TTC549 (cell line): Measurements from ENCODE around the gene GON7.
"Not testable (repeated sequence)": the region's sequence is repeated elsewhere in the genome, so short reads cannot be mapped to it uniquely, and the experiment has no call there.

Experiments
- FAIRE-seq: peaks from 2 replicates; lab custom pipeline; 2012; peaks lifted over from hg19 to GRCh38; lab: Jason Lieb, UNC

GON7 gene, protein sequence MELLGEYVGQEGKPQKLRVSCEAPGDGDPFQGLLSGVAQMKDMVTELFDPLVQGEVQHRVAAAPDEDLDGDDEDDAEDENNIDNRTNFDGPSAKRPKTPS

DNA sequence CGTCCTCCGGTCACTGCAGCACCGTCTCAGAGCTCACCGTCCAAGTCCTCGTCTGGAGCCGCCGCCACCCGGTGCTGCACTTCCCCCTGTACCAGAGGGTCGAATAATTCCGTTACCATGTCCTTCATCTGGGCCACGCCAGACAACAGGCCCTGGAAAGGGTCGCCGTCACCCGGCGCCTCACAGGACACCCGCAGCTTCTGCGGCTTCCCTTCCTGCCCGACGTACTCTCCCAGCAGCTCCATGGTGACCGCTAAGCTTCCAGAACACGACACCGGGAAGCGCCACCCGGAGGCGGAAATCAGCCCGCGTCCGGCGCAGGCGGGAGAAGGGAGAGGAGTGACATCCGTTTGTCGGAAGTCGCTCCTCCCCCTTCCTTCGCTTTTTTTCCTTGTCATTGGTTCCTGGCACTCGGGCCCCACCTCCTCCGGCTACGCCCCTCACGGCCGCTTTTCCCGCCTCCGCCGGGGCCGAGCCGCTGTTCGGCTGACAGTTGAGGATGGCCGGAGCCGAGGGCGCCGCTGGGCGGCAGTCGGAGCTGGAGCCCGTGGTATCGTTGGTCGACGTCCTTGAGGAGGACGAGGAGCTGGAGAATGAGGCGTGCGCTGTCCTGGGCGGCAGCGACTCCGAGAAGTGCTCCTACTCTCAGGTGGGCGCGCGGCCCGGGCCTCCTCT is at the start of gene GON7, which contains the start of gene UBR7:
TSS of gene GON7 (minus strand) at position 273 of the 675 bp plus-strand sequence. CDS start at position 245, 28 bp downstream.
TSS of gene UBR7 (plus strand) at position 464 of the 675 bp plus-strand sequence. CDS start at position 500, 36 bp downstream.
- peak; percentile 85 for FAIRE-seq

DNA sequence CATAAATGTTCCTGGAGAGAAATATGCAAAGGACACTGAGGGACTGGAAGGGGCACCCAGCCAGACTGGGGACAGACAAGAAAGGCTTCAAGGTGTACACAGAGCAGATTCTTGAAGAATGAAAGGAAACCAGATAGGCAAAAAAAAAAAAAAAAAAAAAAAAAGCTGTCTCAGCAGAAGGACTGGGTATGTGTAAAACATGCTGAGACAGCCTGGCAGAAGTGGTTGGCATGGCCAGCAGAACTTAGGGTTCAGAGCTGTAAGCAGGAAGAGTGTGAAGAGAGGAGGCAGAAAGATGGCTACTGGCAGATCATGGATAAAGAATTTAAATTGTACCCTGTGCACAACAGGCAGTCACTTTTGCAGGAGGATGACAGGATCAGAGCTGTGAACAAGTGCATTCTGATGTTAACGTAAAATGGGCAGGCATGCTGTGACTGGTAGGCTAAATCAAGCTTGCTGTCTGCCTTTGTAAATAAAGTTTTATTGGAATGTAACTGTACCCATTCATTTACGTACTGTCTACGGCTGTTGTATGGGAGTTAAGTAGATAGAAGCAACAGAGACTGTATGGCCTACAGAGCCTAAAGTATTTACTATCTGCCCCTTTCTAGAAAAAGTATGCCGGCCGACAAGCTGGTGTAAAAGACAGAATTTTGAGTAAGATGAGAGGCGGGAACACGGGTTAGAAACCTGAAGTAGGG is 42.4 kb upstream of the GON7 start:
- no peak for FAIRE-seq

DNA sequence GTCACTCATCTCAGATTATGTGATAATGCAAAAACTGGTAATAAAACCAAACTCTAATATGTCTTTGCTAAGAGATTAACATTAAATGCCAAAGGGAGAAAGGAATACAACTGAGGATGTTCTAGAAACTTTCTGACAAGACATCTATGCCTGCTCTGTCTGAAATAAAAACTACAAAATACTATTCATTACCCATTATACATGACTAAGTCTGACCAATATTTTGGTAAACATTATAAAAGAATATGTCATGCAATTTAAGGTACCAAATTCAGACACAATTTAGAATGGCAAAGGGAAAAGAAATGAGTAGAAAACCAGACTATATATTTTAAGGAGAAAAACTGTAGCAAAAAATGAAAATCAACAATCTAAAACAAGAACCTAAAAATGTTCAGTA is 39.7 kb upstream of the GON7 start:
- FAIRE-seq = no peak

DNA sequence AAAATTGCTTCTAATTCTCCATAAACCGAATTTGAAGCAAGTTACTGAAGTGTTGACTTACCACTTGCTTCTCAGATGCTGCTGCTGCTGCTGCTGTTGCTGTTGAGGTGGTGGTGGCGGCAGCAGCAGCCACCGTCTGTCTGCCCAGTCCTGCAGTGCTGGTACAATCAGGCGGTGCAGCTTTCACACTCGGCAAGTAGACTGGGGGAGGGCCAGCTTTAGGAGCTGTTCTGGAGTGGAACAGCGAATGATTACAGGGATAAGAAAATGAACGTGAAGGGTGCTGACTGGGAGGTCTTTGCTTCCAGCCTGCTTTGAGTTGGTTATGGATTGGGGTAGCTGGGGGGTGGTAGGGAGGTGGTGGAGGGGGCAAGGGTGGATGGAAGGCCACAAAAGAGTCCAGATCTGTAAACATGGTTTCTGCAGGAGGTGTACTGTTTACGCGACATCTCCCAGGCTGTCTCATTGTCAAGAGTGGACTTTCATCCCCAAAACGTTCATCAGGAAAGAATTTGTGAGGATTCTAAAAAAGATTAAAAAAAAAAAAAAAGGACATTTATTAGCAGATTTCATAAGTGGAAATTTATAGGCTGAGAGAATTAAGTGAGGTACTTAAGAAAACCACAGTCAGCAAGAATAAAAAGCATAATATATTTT is 39.0 kb upstream of the GON7 start:
- no peak for FAIRE-seq

DNA sequence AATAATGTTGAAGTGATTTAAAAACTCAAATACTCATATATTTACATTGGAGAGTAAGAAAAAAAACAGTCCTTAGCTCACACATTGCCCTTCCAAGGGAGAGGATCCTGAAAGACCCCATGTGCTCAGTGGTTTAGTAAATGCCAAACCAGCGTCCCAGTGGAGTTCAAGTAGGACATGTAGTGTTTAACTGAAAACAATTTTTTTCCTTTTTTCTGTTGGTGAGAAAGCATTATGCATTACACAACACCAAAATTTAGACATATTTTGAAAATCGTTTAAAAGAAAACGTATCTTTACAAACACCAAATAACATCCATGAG is 33.8 kb upstream of the GON7 start:
- FAIRE-seq = no peak

DNA sequence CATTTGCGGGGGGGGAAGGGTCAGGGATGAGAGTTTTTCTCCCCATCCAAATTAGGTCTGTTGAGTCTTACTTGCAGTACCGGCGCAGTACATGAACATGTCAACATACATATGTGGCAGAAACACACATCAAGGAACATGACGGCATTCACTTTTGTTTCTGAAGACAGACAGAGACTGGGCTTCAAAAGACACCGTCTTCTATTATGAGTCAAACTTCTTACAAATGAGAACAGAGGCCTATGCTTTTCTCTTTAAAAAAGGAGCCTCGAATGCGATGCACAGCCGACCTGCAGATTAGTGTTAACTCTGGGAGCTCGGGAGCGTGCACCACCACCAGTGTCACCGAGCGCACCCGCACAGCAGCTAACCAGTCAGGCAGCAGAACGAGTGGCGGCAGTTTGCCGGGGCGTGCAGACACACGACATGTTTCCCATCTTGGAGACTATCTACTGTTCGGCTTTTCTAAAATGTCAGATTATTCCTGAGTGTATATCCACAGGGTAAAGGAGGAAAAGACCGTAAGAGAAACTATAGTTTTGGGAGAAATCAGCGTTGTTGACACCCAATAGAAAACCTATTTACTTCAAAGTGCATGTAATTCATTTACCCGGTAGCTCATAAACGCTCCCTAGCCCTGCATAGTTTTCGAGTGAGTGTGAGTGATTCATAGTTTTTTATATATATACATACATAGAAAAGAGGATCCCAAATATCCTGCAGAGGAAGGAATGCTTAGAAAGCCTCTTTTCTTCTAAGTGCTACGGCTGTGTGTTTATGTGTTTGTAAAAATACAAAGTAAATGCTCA is 33.2 kb upstream of the GON7 start:
- FAIRE-seq = no peak

DNA sequence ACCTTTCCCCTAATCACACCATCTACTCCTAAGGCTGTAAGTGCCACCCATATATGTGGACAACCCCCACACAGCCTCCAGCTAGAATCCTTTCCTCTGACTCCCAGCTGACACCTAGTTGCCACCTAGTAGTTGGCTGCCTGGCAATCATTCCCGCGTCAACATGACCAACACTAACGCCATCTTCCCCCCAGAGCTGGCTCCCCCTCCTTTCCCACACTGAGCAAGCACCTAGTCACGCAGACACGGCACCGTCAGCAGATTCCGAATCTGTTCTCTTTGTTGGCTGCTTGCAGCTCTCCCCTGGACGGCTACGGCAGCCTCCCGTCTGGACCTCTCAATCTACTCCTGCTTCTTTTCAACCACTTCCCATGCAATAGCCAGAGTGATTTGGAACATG is 27.9 kb upstream of the GON7 start:
- FAIRE-seq = no peak

DNA sequence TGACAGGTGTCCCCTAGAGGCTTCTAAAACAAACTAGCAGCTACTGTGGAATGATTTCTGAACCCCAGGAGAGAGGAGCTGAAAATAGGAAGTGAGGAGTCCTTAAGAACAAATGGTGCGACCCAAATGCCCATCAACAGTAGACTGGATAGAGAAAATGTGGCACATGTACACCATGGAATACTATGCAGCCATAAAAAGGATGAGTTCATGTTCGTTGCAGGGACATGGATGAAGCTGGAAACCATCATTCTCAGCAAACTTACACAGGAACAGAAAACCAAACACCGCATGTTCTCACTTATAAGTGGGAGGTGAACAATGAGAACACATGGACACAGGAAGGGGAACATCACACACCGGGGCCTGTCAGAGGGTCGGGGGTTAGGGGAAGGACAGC is 26.2 kb upstream of the GON7 start:
- FAIRE-seq = not testable (repeated sequence)

DNA sequence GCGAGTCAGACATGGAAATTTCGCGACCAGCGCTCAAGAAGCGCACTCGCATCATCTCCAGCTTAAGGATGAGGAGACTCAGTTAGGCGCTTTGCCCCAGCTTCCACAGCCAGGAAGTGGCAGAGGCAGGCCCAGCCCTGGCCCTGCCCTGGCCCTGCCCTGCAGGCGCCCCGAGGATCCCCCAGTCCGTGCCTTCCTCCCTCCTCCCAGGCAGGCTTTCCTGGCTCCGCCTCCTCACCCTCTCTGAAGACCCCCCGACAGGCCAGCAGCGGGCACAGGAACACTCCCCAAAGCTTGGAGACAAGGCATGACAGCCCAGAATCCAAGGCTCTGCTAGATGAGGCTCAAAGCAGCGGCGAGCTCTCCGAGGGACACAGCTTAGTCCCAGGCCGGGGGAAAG is 25.3 kb upstream of the GON7 start:
- no peak for FAIRE-seq

DNA sequence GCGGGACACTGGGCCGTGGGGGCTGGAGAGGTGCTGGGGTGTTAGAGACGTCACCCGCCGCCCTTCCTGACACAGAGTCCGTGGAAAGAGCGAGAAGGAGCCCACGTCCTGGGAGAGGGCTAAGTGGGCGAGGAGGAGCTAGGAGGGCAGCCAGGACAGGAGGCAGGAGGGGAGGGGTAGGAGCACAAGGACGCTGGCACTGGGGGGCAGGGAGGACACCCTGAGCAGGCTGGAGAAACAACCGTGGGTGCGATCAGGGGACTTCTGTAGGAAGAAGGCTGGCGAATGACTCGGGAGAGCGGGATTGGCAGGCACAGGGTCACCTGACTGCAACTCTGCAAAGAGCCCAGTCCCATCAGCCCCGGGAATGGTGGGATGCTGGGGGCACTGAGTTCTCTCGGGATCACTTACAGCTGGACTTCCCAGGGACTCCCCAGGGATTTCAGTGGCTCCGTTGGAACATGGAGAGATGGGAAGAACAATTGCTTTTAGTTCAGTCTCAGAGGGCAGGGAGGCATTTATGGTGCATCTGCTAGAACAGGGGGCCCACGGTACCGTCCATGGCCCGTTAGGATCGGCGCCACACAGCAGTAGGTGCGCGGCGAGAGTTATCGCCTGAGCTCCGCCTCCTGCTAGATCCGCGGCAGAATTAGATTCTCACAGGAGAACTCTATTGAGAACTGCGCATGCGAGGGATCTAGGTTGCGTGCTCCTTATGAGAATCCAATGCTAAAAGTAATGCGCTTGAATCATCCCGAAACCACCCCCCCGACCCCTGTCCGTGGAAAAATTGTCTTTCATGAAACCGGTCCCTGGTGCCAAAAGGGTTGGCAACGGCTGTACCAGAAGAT is 24.5 kb upstream of the GON7 start:
- FAIRE-seq = no peak

DNA sequence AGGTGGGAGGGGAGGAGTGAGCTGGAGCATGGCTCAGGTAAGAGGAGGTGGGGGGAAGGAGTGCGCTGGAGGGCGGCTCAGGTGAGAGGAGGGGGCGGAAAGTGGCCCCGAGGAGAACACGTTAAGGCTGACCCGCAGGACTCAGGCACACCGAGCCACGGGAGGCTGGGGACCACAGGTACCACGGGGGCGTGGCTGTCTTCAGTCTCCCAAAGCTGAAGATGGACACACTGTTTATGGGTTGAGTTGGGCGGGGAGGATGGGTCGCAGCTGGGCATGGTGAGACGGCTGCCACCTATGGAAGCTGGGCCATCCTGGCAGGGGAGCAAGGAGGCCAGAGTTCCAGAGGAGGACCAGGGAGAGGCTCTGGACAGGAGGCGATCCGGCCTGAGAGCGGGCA is 23.7 kb upstream of the GON7 start:
- FAIRE-seq = no peak

DNA sequence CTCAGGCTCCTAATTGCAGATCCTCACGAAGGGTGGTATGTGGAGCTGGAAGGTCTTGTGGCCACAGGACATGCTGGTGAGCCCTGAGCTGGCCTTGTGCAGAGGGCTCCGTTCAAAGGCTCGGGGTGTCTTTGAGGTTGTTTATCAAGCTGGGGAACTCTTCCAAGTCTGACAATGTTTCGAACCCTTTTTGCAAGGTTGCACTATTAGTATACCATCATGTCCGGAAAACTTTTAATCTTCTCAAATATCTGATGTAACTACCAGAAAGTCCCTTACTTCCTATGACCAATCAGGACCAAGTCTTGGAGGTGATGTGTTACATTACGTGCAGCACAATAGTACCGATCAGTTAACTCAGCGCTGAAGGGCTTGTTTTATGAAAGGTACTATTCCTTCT is 21.7 kb upstream of the GON7 start:
- FAIRE-seq = no peak

DNA sequence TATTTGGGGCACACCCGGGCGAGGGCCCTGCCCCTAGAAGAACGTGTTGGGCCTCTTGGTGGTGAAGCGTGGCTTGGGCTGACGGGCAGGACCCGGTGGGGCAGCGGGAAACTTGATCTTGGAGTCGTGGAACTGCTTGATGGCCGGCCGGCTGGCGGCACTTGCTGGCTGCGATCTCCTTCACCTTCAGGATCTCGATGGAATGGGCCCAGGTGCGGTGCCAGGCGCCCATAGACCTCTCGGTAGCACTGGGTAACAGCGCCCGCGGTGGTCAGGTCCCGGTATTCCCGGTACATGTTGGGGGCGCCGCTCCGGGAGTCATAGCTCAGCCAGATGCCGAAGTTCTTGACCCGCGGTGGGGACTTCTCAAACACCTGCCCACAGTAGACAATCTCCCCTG is 16.7 kb upstream of the GON7 start:
- no peak for FAIRE-seq

DNA sequence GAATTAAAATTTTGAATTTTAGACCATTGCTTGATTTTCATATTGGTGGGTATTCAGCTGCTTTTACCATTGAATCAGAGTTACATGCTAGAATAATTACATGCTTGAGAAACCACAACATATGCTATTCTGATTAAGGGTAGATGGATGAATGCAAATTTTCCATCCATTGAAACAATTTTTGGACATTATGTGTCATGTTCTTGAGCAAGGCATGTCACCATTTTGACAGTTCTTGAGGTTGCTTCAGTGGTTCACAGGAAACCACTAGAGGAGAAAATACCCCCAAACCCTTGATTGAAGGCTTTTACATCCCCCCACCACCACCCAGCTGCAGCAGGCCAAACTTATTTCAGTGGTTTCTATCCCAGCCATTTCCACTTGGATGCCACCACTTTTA is 13.6 kb upstream of the GON7 start:
- FAIRE-seq = no peak

DNA sequence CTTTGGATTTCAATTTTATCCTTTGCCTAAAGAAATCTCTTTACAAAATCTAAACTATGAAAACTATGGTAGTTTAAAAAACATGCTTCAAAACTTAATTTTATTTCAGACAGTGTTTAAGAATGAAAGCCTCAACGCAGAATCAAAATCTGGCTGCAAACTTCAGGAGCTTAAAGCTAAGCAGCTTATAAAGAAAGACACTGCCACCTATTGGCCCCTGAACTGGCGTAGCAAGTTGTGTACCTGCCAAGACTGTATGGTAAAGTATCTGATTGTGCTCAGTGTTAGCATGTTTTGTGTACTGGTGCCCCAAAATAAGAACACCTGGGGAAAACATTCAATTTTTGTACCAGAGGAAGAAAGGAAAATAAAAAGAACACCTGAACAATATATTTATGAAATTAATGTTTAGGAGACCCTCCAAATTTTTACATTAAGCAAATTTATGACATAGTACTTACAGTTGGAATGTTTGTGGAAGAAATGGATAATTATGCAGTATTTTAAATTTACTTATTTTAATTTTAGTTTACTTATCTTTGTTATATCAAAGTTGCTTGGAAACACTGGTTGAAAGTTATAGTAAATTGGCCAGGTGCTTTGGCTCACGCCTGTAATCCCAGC is 12.3 kb upstream of the GON7 start:
- FAIRE-seq = peak; percentile 50

DNA sequence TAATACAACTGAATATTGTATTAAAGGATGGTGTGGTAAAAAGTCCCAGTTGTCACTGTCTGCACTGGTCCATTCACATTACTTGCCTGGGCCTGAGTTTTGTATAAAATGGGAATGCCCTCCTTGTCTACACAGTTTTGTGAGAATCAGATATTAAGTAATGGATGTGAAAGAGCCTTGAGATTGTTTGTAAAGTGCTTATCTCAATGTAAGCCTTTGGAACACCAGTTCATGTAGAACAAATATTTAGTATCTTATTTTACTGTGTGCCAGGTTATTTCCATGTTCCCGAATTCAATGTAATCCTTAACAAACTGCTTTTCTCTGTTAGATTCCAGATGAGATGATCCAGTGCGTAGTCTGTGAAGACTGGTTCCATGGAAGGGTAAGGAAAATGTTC is 7.7 kb upstream of the GON7 start:
- FAIRE-seq = no peak

DNA sequence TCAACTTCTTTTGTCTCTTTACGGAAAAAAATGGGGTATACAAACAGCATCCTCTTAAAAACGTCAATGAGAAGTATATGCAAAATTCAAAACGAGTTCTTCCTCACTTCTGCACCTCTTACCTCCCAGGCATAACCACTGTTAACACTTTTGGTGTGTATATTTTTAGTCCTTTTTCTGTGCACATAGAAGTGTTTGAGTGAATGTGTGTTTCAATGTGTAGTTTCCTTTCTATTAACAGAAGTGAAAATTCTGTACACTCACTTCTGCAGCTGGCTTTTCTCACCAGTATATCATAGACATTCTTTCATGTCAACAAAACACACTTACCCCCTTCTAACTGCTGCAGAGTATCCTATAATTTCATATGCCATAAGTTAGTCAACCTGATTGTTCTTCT is 5.6 kb upstream of the GON7 start:
- no peak for FAIRE-seq

DNA sequence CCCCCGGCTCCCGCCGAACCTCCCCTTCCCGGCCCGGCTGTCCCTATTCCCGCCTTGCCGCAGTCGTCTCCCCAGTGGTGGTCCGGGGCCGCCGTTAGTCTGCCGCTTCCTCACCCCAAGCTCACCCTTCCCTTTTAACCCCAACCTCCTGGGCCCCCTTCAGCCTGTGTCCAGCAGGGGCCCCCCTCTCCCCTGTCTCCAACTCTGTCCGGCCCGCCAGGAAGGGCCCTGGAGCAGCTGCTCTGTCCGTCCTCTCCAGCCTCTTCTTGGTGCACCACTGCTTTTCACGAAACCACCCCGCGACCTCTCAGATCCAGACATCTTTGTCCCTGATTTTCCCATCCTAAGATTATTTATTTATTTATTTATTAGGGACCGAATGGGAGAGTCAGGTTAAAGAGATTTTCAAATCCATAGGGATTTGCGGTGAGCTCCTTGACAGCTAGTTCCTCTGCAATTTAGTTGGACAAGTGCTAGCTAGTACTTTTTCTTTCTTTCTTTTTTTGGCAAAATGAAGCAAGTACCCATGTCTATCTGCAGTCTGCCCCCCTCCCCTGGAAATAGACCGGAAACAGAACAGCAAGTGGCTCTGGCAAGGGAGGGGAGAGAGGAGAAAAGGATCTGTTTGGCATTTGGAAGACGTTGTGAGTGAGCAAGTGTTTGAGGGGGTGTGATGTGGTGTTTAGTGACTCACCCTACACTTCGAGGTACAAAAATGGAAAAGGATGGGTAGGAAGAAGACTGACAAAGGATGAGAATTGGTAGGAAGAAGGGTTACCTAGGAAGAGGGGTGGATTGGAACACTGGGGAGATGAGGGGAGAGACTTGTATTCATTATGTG is 823 bp upstream of the GON7 start:
- no peak for FAIRE-seq

DNA sequence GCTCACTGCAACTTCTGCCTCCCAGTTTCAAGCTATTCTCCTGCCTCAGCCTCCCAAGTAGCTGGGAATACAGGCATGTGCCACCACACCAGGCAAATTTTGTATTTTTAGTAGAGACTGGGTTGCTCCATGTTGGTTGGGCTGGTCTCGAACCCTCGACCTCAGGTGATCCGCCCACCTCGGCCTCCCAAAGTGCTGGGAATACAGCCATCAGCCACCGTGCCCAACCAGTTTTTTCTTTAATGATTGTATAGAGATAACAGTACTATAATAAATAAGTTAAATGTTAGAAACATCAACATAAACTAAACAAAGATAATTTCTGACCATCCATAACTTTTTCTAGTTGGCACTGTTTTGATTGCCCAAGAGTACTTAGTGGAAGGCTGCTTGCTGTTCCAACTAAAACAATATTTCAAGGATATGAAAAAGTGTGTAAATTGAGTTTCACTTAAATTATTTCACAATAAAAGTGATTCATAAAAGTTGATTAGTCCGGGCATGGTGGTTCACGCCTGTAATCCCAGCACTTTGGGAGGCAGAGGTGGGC is 5.6 kb downstream of the GON7 start:
- FAIRE-seq = no peak

DNA sequence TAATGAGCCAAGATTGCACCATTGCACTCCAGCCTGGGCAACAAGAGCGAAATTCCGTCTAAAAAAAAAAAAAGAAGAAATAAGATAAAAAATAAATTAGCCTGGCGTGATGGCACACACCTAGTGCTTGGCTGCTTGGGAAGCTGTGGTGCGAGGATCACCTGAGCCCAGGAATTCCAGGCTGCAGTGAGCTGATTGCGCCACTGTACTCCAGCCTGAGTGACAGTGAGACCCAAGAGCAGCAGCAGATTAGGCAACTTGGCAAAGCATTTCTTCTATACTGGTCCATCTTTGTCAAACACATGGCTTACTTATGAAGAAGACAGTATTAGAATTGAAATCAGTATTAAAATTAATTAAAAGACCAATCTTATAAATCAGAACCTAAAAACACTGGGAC is 6.3 kb downstream of the GON7 start:
- FAIRE-seq = no peak
